Lower leg skin (tissue), 3 donors: ENCODE data around the gene DNAH8.

Experiments
- POLR2A ChIP-seq, 2 donors: fragments of 450-650 bp; IDR thresholded peaks; one replicate each; pipeline ENCODE4 v1.6.1; 2016 to 2017; ENCODE audit warnings: antibody characterized with exemption in 2 of 2, mild to moderate bottlenecking in 1 of 2, moderate library complexity in 1 of 2
- TF ChIP-seq, protein P1 (sequence below), 3 donors: fragments of 450-650 bp; IDR thresholded peaks; one replicate each; pipeline ENCODE4 v1.5.1; 2016; ENCODE audit warnings: antibody characterized with exemption in 3 of 3, mild to moderate bottlenecking in 3 of 3, moderate library complexity in 2 of 3

DNA sequence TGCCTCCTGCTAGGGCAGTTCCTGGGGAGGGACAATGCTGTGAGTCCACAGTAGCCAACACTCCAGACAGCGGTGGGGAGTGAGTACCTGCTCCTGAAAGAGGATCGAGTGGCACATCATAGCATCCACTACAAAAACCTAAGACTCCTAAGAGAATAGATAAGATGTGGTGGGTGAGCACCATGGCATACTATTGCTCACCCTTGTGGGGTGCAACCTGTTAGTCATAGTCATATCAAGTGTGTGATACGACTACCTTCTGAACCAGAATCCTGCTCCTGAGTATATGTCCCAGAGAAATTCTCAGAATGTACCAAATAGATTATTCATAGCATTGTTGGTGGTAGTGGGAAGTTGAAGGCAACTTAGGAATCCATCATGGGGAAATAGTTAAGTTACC is 270.7 kb downstream of the DNAH8 start:
- TF ChIP-seq, protein P1, sequence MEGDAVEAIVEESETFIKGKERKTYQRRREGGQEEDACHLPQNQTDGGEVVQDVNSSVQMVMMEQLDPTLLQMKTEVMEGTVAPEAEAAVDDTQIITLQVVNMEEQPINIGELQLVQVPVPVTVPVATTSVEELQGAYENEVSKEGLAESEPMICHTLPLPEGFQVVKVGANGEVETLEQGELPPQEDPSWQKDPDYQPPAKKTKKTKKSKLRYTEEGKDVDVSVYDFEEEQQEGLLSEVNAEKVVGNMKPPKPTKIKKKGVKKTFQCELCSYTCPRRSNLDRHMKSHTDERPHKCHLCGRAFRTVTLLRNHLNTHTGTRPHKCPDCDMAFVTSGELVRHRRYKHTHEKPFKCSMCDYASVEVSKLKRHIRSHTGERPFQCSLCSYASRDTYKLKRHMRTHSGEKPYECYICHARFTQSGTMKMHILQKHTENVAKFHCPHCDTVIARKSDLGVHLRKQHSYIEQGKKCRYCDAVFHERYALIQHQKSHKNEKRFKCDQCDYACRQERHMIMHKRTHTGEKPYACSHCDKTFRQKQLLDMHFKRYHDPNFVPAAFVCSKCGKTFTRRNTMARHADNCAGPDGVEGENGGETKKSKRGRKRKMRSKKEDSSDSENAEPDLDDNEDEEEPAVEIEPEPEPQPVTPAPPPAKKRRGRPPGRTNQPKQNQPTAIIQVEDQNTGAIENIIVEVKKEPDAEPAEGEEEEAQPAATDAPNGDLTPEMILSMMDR (IDR thresholded peaks at IDR 0.05) = no peak
- no peak for TF ChIP-seq POLR2A (IDR thresholded peaks at IDR 0.05)
